Spleen (tissue), 7 donors: ENCODE measurements around the gene RNF41.

Source experiments
- CTCF ChIP-seq, 11 experiments: fragments of 200-600 bp in 7 of 11; fragments of 450-650 bp in 4 of 11; sonication (generic) in 4 of 11; IDR thresholded peaks in 8 of 11; conservative IDR thresholded peaks in 3 of 11; 1 replicate in 7 of 11; 2 replicates in 4 of 11; pipeline versions ENCODE4 v1.4.0 to v1.8.0; 2016 to 2021; ENCODE audit warnings: antibody characterized with exemption in 11 of 11, inconsistent platforms in 4 of 11, mild to moderate bottlenecking in 1 of 11
- POLR2AphosphoS5 ChIP-seq, 3 donors: sonication (generic); formaldehyde crosslinking; IDR thresholded peaks; one replicate each; pipeline ENCODE4 v1.5.1; 2017; ENCODE audit warnings: antibody characterized with exemption in 3 of 3
- donor health status: DM: no; HTN: no; CAD: no; lungs with moderate emphysema.
- donor health status: DM: no; HTN: no; CAD: no.
- donor health status: DM: no; HTN: no; CAD: no.

DNA sequence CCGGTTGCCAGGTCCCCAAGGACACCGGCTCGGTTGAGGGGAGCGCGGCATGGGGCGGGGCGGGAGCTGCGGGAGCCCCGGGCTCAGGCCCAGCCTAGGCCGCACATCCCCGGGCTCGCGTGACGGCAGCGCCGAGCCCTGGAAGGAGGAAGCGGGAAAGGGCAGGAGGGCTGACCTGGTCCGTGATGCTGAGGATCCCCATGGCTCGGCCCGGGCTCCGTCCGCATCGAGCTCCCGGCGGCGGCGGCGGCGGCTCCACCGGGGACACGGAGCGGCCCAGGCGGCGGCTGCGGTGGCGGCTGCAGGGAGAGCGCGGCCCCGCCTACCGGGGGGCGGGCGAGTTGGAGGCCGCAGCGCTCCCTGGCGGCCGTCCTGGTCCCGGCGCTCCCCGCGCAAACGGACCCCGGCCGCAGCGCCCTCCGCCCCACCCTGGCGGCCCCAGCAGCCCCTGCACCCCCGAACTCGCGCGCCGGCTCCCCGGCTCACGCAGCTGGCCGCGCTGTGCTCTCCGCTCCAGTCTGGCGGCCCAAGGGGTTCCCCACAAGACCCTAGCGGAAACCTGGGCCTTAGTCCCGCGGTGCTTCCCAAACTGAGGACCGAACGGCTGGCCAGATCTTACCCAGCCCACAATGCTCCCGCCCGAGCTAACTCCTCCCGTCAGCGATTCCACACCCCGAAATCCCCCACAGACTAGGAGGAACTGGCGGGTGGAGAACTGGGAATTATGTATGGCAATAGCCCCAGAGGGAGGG lies 36.5 kb upstream of the RNF41 start, which contains the start of gene ANKRD52:
- TF ChIP-seq POLR2AphosphoS5 (IDR thresholded peaks at IDR 0.05): peak; percentile 66 to 76 (median 76)
- TF ChIP-seq CTCF (IDR thresholded peaks at IDR 0.05 in 8 of 11, conservative IDR thresholded peaks at IDR 0.05 in 3 of 11): peak in 10 of 11 experiments; percentile 36 to 93 (median 85)
